Spleen (tissue), 11 donors: Measurements from ENCODE around the gene NANOG. TPM values are rescaled to one million over a fixed set of nuclear protein-coding genes. Genes with fewer than 3 reads are reported as not detected.
"Not testable (repeated sequence)": the region's sequence is repeated elsewhere in the genome, so short reads cannot be mapped to it uniquely, and the experiment has no call there.

Source experiments
- DNase-seq: peaks from one replicate; pipeline ENCODE4 v3.0.0-alpha.2; 2020
- H3K27ac ChIP-seq, 8 donors: fragments of 200-600 bp; sonication (generic) in 7 of 8; 1 replicate in 4 of 8; 2 replicates in 4 of 8; pipeline versions ENCODE4 v1.5.0 to v1.8.0; 2016 to 2021; ENCODE audit warnings: inconsistent platforms in 4 of 8, mild to moderate bottlenecking in 4 of 8, moderate library complexity in 1 of 8
- H3K27me3 ChIP-seq, 7 donors: fragments of 200-600 bp; sonication (generic) in 6 of 7; replicated peaks in 1 of 7; 1 replicate in 4 of 7; 2 replicates in 3 of 7; pipeline versions ENCODE4 v1.5.0 to v1.8.0; 2016 to 2021; ENCODE audit warnings: inconsistent platforms in 3 of 7, mild to moderate bottlenecking in 1 of 7
- H3K36me3 ChIP-seq, 6 donors: fragments of 200-600 bp; sonication (generic) in 5 of 6; 1 replicate in 4 of 6; 2 replicates in 2 of 6; pipeline versions ENCODE4 v1.5.0 to v1.8.0; 2016 to 2021; ENCODE audit warnings: inconsistent platforms in 2 of 6
- H3K4me1 ChIP-seq, 6 donors: fragments of 200-600 bp; sonication (generic) in 5 of 6; 1 replicate in 3 of 6; 2 replicates in 3 of 6; pipeline versions ENCODE4 v1.5.0 to v1.8.0; 2016 to 2021; ENCODE audit warnings: inconsistent platforms in 3 of 6
- H3K4me3 ChIP-seq, 8 donors: fragments of 200-600 bp; sonication (generic) in 7 of 8; 1 replicate in 4 of 8; 2 replicates in 4 of 8; pipeline versions ENCODE4 v1.5.0 to v1.8.0; 2016 to 2021; ENCODE audit warnings: inconsistent platforms in 4 of 8, mild to moderate bottlenecking in 4 of 8, moderate library complexity in 2 of 8
- H3K9me3 ChIP-seq, 8 donors: fragments of 200-600 bp; sonication (generic) in 7 of 8; 1 replicate in 4 of 8; 2 replicates in 4 of 8; pipeline versions ENCODE4 v1.5.0 to v1.8.0; 2016 to 2021; ENCODE audit warnings: inconsistent platforms in 4 of 8
- POLR2A ChIP-seq, 3 donors: fragments of 450-650 bp; IDR thresholded peaks; one replicate each; pipeline ENCODE4 v1.5.1; 2017; ENCODE audit warnings: antibody characterized with exemption in 3 of 3, mild to moderate bottlenecking in 1 of 3
- POLR2AphosphoS5 ChIP-seq, 3 donors: sonication (generic); formaldehyde crosslinking; IDR thresholded peaks; one replicate each; pipeline ENCODE4 v1.5.1; 2017; ENCODE audit warnings: antibody characterized with exemption in 3 of 3
- WGBS, 5 donors: extraction: QIAGEN DNeasy Blood & Tissue Kit in 3 of 5; methylation state at CpG; one replicate each; pipeline versions ENCODE4 v1.1.5 to v1.1.7; 2013 to 2018; 5-methylcytosine and 5-hydroxymethylcytosine counted together
- intact Hi-C: fragments of 100-400 bp; cut with DNase I; formaldehyde crosslinking; loops from one replicate; pipeline ENCODE4 v1.15.0; 2023; ENCODE audit warnings: low total_unique reads
- polyA plus RNA-seq, 3 donors: library from polyadenylated mRNA; stranded (reverse); fragments of 200-250 nt; gene quantifications; one replicate each; pipeline ENCODE4 v1.2.1, GENCODE V29; 2013
- total RNA-seq, 7 donors: library from RNA; depleted of rRNA in 3 of 7; stranded (reverse); fragments of >200 nt in 3 of 7; fragmentation: NEBNext Ultra II Directional in 4 of 7; extraction: Animal tissue kit (Norgen Biotek cat#: 25700) in 4 of 7; gene quantifications; one replicate each; pipeline versions ENCODE4 v1.1.0 to v1.2.1, GENCODE V29; 2016 to 2021
- TF ChIP-seq, protein P1 (sequence below), 11 experiments: fragments of 200-600 bp in 7 of 11; fragments of 450-650 bp in 4 of 11; sonication (generic) in 4 of 11; IDR thresholded peaks in 8 of 11; conservative IDR thresholded peaks in 3 of 11; 1 replicate in 7 of 11; 2 replicates in 4 of 11; pipeline versions ENCODE4 v1.4.0 to v1.8.0; 2016 to 2021; ENCODE audit warnings: antibody characterized with exemption in 11 of 11, inconsistent platforms in 4 of 11, mild to moderate bottlenecking in 1 of 11
- donor health status: healthy with polysubstance abuse.
- donor health status: DM: no; HTN: no; CAD: no; lungs with moderate emphysema.
- donor health status: DM: no; HTN: no; CAD: no.
- donor health status: Bipolar disorder and iron deficiency.
- donor health status: healthy.
- donor health status: DM: no; HTN: no; CAD: no.
- donor health status: DM: yes; HTN: yes; CAD: no.

Gene NANOG
- total and polyA plus RNA-seq, 10 donors: 0.02 to 0.66 (median 0.37) TPM; not detected in 5

DNA sequence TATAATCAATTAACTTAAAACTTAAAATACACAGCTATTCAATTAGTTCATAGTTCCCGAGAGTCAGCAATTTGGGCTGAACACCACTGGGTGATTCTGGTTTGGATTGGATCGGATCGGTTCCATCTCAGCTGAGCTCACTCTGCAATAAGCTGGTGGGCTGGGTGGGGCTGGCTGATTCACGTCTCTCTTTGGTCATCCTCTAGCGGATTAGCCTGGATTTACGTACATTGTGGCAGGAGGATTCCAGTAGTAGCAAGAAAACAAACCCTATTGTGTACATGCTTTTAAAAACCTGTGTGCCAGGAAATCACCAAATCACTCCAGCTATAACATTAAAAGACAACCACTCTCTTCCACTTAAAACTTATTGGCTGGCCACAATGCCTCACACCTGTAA lies 38.9 kb upstream of the NANOG start:
- Histone ChIP-seq H3K27me3 (peaks cover 0 to 7% (median 0%) of the 10 kb centered on the region in 7 donors), H3K4me1 (peaks cover 0 to 24% (median under 1%) of the 10 kb centered on the region in 6 donors), H3K4me3 (no peak overlapping the region), H3K27ac (no peak overlapping the region), H3K36me3 (no peaks in the 10 kb centered on the region), H3K9me3 (no peaks in the 10 kb centered on the region)
- intact Hi-C loops: no loop called here
- TF ChIP-seq POLR2A (IDR thresholded peaks at IDR 0.05) (no peak), POLR2AphosphoS5 (IDR thresholded peaks at IDR 0.05) (no peak)
- TF ChIP-seq, protein P1, sequence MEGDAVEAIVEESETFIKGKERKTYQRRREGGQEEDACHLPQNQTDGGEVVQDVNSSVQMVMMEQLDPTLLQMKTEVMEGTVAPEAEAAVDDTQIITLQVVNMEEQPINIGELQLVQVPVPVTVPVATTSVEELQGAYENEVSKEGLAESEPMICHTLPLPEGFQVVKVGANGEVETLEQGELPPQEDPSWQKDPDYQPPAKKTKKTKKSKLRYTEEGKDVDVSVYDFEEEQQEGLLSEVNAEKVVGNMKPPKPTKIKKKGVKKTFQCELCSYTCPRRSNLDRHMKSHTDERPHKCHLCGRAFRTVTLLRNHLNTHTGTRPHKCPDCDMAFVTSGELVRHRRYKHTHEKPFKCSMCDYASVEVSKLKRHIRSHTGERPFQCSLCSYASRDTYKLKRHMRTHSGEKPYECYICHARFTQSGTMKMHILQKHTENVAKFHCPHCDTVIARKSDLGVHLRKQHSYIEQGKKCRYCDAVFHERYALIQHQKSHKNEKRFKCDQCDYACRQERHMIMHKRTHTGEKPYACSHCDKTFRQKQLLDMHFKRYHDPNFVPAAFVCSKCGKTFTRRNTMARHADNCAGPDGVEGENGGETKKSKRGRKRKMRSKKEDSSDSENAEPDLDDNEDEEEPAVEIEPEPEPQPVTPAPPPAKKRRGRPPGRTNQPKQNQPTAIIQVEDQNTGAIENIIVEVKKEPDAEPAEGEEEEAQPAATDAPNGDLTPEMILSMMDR (IDR thresholded peaks at IDR 0.05 in 8 of 11, conservative IDR thresholded peaks at IDR 0.05 in 3 of 11): no peak
- peak; percentile 19 for DNase-seq
- 83 to 96% (median 93%) methylated on average over 6 of the region's 6 CpGs for WGBS, 5 donors

- DNase-seq: no peak
- 84 to 92% (median 90%) methylated on average over 20 of the region's 20 CpGs for WGBS, 5 donors
- H3K36me3 ChIP-seq: no peaks in the 10 kb centered on the region
Measured at GRCh38 chr12:7751394-7751793, 37.8 kb upstream of the NANOG start.

GRCh38 chr12:7751941-7752922 lies 37.0 kb upstream of the NANOG start:
- intact Hi-C loops, H3K36me3 ChIP-seq, H3K9me3 ChIP-seq, H3K4me3 ChIP-seq, H3K27me3 ChIP-seq: not testable (repeated sequence)
- peak; percentile 69 for DNase-seq
- 80 to 86% (median 83%) methylated on average over 23 to 39 of the region's 48 CpGs for WGBS, 5 donors
- peak overlapping the region in 1 of 8 donors; percentile 21 for H3K27ac ChIP-seq
- peaks cover 0 to 32% (median 2%) of the 10 kb centered on the region in 6 donors for H3K4me1 ChIP-seq

More at GRCh38 chr12:7751394-7751793, 37.8 kb upstream of the NANOG start:
- Histone ChIP-seq H3K27ac (no peak overlapping the region), H3K27me3 (peaks cover 0 to 7% (median 0%) of the 10 kb centered on the region in 7 donors), H3K4me3 (peak overlapping the region in 1 of 8 donors; percentile 5), H3K4me1 (peaks cover 0 to 32% (median 2%) of the 10 kb centered on the region in 6 donors), H3K9me3 (no peaks in the 10 kb centered on the region)
- TF ChIP-seq POLR2AphosphoS5 (IDR thresholded peaks at IDR 0.05) (no peak), POLR2A (IDR thresholded peaks at IDR 0.05) (no peak)
- TF ChIP-seq, protein P1 (IDR thresholded peaks at IDR 0.05 in 8 of 11, conservative IDR thresholded peaks at IDR 0.05 in 3 of 11): no peak
- intact Hi-C loops: no loop called here

DNA sequence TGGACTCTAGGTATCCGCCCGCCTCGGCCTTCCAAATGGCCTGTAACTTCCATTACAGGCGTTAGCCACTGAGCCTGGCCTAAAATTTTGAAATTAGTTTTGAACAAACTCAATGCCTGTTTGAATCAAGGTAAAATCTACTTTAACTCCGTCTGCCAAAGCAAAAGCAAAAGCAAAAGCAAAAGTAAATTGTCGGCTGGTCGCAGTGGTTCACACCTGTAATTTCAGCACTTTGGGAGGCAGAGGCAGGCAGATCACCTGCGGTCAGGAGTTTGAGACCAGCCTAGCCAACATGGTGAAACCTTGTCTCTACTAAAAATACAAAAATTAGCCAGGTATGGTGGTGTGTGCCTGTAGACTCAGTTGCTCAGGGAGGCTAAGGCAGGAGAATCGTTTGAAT lies 33.5 kb upstream of the NANOG start:
- peak overlapping the region in 2 of 8 donors; percentile 13 to 44 for H3K4me3 ChIP-seq
- H3K9me3 ChIP-seq, H3K36me3 ChIP-seq, intact Hi-C loops, DNase-seq: not testable (repeated sequence)
- WGBS, 5 donors: 64 to 76% (median 69%) methylated on average over 9 of the region's 9 CpGs
- peaks cover 0 to 40% (median 2%) of the 10 kb centered on the region in 6 donors for H3K4me1 ChIP-seq
- H3K27me3 ChIP-seq: peaks cover 0 to 15% (median 0%) of the 10 kb centered on the region in 7 donors
- peak overlapping the region in 3 of 8 donors; percentile 28 to 55 (median 34) for H3K27ac ChIP-seq

- intact Hi-C loops: no loop called here
- TF ChIP-seq POLR2A (IDR thresholded peaks at IDR 0.05): no peak
- TF ChIP-seq, protein P1 (IDR thresholded peaks at IDR 0.05 in 8 of 11, conservative IDR thresholded peaks at IDR 0.05 in 3 of 11): no peak
- Histone ChIP-seq H3K27ac (no peak overlapping the region), H3K9me3 (no peaks in the 10 kb centered on the region), H3K4me1 (peaks cover 0 to 40% (median 2%) of the 10 kb centered on the region in 6 donors), H3K4me3 (no peak overlapping the region), H3K36me3 (no peaks in the 10 kb centered on the region), H3K27me3 (peaks cover 0 to 16% (median 0%) of the 10 kb centered on the region in 7 donors)
- no peak for DNase-seq
- WGBS, 5 donors: 56 to 86% (median 63%) methylated on average over 2 of the region's 2 CpGs
Measured at GRCh38 chr12:7756993-7757392, 32.2 kb upstream of the NANOG start.
